Neural cell (in vitro differentiated cells): Measurements from ENCODE around the gene TBC1D5. TPM values are rescaled to one million over a fixed set of nuclear protein-coding genes. Genes with fewer than 3 reads are reported as not detected.

ENCODE experiments used
- H2AFZ ChIP-seq: fragments of 200-600, 300-800 bp; sonication (generic), shearing (Covaris generic); 2 replicates; pipeline ENCODE4 v1.6.0; 2014; ENCODE audit warnings: low read depth, mild to moderate bottlenecking, antibody characterized with exemption, low read length, moderate library complexity
- H3F3A ChIP-seq: fragments of 200-600 bp; shearing (Covaris generic); 2 replicates; pipeline ENCODE4 v1.6.1; 2016; ENCODE audit warnings: mild to moderate bottlenecking, moderate library complexity, mixed read lengths, antibody characterized with exemption, low read length; ENCODE audit not compliant: insufficient read depth, poor library complexity, severe bottlenecking
- H3K27ac ChIP-seq: fragments of 200-600, 300-800 bp; sonication (generic), shearing (Covaris generic); 2 replicates; pipeline ENCODE4 v1.5.1; 2014; ENCODE audit warnings: mild to moderate bottlenecking, low read length, moderate library complexity
- H3K27me3 ChIP-seq: fragments of 300-800, 200-600 bp; sonication (generic), shearing (Covaris generic); 2 replicates; pipeline ENCODE4 v1.6.0; 2014; ENCODE audit warnings: mild to moderate bottlenecking, low read depth, low read length, moderate library complexity; ENCODE audit not compliant: insufficient read depth
- H3K36me3 ChIP-seq: fragments of 300-800, 200-600 bp; sonication (generic), shearing (Covaris generic); 2 replicates; pipeline ENCODE4 v1.5.1; 2014; ENCODE audit warnings: mild to moderate bottlenecking, antibody characterized with exemption, low read length, moderate library complexity; ENCODE audit not compliant: insufficient read depth
- H3K4me2 ChIP-seq: fragments of 300-800, 200-600 bp; sonication (generic), shearing (Covaris generic); 2 replicates; pipeline ENCODE4 v1.6.0; 2014; ENCODE audit warnings: mild to moderate bottlenecking, low read length
- H3K4me3 ChIP-seq: fragments of 300-800, 200-600 bp; sonication (generic), shearing (Covaris generic); 2 replicates; pipeline ENCODE4 v1.5.1; 2014; ENCODE audit warnings: mild to moderate bottlenecking, low read length, moderate library complexity
- H3K79me2 ChIP-seq: fragments of 200-600 bp; shearing (Covaris generic); replicated peaks from 2 replicates; pipeline ENCODE4 v1.6.0; 2014; ENCODE audit warnings: mild to moderate bottlenecking, low read length, moderate library complexity; ENCODE audit not compliant: insufficient read depth
- H3K9ac ChIP-seq: fragments of 300-800, 200-600 bp; sonication (generic), shearing (Covaris generic); 2 replicates; pipeline ENCODE4 v1.6.1; 2016; ENCODE audit warnings: mild to moderate bottlenecking, low read length, mixed read lengths
- H3K9me2 ChIP-seq: fragments of 200-600 bp; shearing (Covaris generic); 2 replicates; pipeline ENCODE4 v1.6.1; 2016; ENCODE audit warnings: mild to moderate bottlenecking, low read length, mixed read lengths; ENCODE audit not compliant: insufficient read depth
- H3K9me3 ChIP-seq: fragments of 200-600, 300-800 bp; sonication (generic), shearing (Covaris generic); 2 replicates; pipeline ENCODE4 v1.6.1; 2016; ENCODE audit warnings: mild to moderate bottlenecking, mixed run types, low read length, moderate library complexity, mixed read lengths
- H4K20me1 ChIP-seq: fragments of 200-600 bp; shearing (Covaris generic); 2 replicates; pipeline ENCODE4 v1.6.1; 2016; ENCODE audit warnings: mild to moderate bottlenecking, mixed run types; ENCODE audit not compliant: insufficient read depth
- EP300 ChIP-seq: fragments of 450-650 bp; conservative IDR thresholded peaks from 2 replicates; pipeline ENCODE4 v1.6.1; 2014; ENCODE audit warnings: antibody characterized with exemption, mild to moderate bottlenecking, moderate library complexity; ENCODE audit not compliant: poor library complexity, severe bottlenecking
- EZH2 ChIP-seq: fragments of 200-600, 300-800 bp; shearing (Covaris generic), sonication (generic); IDR thresholded peaks from 2 replicates; pipeline ENCODE4 v1.6.1; 2014; ENCODE audit warnings: antibody characterized with exemption, low read length, borderline replicate concordance, mild to moderate bottlenecking; ENCODE audit not compliant: insufficient read depth, poor library complexity, severe bottlenecking
- MXI1 ChIP-seq: fragments of 450-650 bp; conservative IDR thresholded peaks from 2 replicates; pipeline ENCODE4 v1.6.1; 2014; ENCODE audit warnings: antibody characterized with exemption, mild to moderate bottlenecking; ENCODE audit not compliant: poor library complexity, severe bottlenecking
- POLR2AphosphoS5 ChIP-seq: IDR thresholded peaks from 2 replicates; pipeline ENCODE4 v1.6.1; 2012
- RAD21 ChIP-seq: fragments of 450-650 bp; conservative IDR thresholded peaks from 2 replicates; pipeline ENCODE4 v1.6.1; 2014; ENCODE audit warnings: antibody characterized with exemption, mild to moderate bottlenecking, moderate library complexity
- SMC3 ChIP-seq: fragments of 450-650 bp; conservative IDR thresholded peaks from 2 replicates; pipeline ENCODE4 v1.6.1; 2014; ENCODE audit warnings: antibody characterized with exemption, mild to moderate bottlenecking, moderate library complexity; ENCODE audit not compliant: poor library complexity
- TAF1 ChIP-seq: IDR thresholded peaks from 2 replicates; pipeline ENCODE4 v1.6.1; 2012; ENCODE audit warnings: low read depth
- polyA plus RNA-seq: library from polyadenylated mRNA; depleted of rRNA; stranded (reverse); fragments of >200 nt; gene quantifications from 2 replicates; pipeline ENCODE4 v1.2.3, GENCODE V29; 2014
- TF ChIP-seq, protein P1 (sequence below): fragments of 450-650 bp; IDR thresholded peaks from 2 replicates; pipeline ENCODE4 v1.5.1; 2014; ENCODE audit warnings: antibody characterized with exemption, mild to moderate bottlenecking, moderate library complexity; ENCODE audit not compliant: poor library complexity, severe bottlenecking
- TF ChIP-seq, protein P2 (sequence below): IDR thresholded peaks from 2 replicates; pipeline ENCODE4 v1.6.1; 2012; ENCODE audit warnings: borderline replicate concordance

Gene TBC1D5
- polyA plus RNA-seq, 1 donor from 2014 or later = 28.3 TPM

DNA sequence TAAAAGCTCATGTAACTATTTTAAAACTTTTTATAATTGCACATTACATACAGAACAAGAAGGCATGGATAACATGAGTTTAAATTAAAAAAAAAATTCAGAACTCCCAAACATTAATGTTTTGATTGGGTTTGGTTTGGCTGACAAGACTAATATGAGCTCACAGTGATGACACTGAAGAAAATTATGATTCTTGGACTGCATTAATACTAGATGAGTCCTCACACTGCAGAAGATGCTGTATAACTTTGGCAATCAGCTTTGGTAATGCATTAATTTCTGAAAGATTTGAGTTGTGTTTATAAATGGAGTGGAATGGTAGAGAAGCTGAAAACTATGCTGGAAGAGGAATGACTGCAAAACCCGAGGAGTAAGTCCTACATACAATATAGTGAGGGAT is 498.8 kb downstream of the TBC1D5 start:
- no peaks in the 10 kb centered on the region for H3K9me3 ChIP-seq
- no peak overlapping the region for H3K9ac ChIP-seq
- no peaks in the 10 kb centered on the region for H4K20me1 ChIP-seq
- H3K27ac ChIP-seq = no peak overlapping the region
- no peak overlapping the region for H3K4me2 ChIP-seq
- no peaks in the 10 kb centered on the region for H3F3A ChIP-seq
- no peaks in the 10 kb centered on the region for H3K9me2 ChIP-seq
- H3K36me3 ChIP-seq = no peaks in the 10 kb centered on the region
- H3K79me2 ChIP-seq = no peaks in the 10 kb centered on the region
- no peak for TF ChIP-seq TAF1
- TF ChIP-seq EZH2 = no peak
- TF ChIP-seq EP300 = no peak
- no peak for TF ChIP-seq SMC3
- TF ChIP-seq, protein P1, sequence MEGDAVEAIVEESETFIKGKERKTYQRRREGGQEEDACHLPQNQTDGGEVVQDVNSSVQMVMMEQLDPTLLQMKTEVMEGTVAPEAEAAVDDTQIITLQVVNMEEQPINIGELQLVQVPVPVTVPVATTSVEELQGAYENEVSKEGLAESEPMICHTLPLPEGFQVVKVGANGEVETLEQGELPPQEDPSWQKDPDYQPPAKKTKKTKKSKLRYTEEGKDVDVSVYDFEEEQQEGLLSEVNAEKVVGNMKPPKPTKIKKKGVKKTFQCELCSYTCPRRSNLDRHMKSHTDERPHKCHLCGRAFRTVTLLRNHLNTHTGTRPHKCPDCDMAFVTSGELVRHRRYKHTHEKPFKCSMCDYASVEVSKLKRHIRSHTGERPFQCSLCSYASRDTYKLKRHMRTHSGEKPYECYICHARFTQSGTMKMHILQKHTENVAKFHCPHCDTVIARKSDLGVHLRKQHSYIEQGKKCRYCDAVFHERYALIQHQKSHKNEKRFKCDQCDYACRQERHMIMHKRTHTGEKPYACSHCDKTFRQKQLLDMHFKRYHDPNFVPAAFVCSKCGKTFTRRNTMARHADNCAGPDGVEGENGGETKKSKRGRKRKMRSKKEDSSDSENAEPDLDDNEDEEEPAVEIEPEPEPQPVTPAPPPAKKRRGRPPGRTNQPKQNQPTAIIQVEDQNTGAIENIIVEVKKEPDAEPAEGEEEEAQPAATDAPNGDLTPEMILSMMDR = no peak
- no peaks in the 10 kb centered on the region for H3K27me3 ChIP-seq
- no peak overlapping the region for H2AFZ ChIP-seq
- H3K4me3 ChIP-seq = no peak overlapping the region

DNA sequence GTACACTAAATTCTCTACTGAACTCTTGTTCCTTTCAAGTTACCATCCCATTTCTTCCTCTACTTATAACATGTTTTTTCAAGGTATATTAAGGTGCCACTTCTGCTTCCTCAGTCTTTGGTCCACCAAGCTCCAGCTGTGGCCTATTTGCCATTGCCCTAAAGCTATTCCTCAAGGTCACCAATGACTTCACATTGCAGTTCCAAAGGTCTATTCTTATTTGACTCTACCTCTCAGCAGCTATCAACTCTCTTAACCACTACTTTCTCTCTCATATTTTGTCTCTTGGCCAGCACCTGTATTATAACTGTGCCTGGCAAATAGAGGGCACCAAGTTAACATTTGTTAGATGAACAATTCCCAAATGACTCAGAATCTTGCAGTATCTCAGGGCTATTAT is 503.0 kb downstream of the TBC1D5 start:
- no peaks in the 10 kb centered on the region for H4K20me1 ChIP-seq
- H2AFZ ChIP-seq = no peak overlapping the region

More for the DNA sequence above, 503.0 kb downstream of the TBC1D5 start:
- Histone ChIP-seq H3K79me2 (no peaks in the 10 kb centered on the region), H3K4me3 (no peak overlapping the region), H3K27ac (no peak overlapping the region), H3K9me2 (no peaks in the 10 kb centered on the region), H3K9ac (no peak overlapping the region), H3K36me3 (no peaks in the 10 kb centered on the region), H3F3A (no peaks in the 10 kb centered on the region), H3K4me2 (no peak overlapping the region), H3K9me3 (no peaks in the 10 kb centered on the region), H3K27me3 (no peaks in the 10 kb centered on the region)
- TF ChIP-seq, protein P1 = no peak
- no peak for TF ChIP-seq POLR2AphosphoS5
- TF ChIP-seq, protein P2, sequence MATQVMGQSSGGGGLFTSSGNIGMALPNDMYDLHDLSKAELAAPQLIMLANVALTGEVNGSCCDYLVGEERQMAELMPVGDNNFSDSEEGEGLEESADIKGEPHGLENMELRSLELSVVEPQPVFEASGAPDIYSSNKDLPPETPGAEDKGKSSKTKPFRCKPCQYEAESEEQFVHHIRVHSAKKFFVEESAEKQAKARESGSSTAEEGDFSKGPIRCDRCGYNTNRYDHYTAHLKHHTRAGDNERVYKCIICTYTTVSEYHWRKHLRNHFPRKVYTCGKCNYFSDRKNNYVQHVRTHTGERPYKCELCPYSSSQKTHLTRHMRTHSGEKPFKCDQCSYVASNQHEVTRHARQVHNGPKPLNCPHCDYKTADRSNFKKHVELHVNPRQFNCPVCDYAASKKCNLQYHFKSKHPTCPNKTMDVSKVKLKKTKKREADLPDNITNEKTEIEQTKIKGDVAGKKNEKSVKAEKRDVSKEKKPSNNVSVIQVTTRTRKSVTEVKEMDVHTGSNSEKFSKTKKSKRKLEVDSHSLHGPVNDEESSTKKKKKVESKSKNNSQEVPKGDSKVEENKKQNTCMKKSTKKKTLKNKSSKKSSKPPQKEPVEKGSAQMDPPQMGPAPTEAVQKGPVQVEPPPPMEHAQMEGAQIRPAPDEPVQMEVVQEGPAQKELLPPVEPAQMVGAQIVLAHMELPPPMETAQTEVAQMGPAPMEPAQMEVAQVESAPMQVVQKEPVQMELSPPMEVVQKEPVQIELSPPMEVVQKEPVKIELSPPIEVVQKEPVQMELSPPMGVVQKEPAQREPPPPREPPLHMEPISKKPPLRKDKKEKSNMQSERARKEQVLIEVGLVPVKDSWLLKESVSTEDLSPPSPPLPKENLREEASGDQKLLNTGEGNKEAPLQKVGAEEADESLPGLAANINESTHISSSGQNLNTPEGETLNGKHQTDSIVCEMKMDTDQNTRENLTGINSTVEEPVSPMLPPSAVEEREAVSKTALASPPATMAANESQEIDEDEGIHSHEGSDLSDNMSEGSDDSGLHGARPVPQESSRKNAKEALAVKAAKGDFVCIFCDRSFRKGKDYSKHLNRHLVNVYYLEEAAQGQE = no peak
- TF ChIP-seq SMC3 = no peak
- no peak for TF ChIP-seq RAD21
- no peak for TF ChIP-seq EZH2
- no peak for TF ChIP-seq MXI1
